CD4-positive, CD25-positive, alpha-beta regulatory T cell (primary cell): Measurements from ENCODE around the gene MTM1. TPM values are rescaled to one million over a fixed set of nuclear protein-coding genes. Genes with fewer than 3 reads are reported as not detected.

Experiments used
- polyA plus RNA-seq, 4 donors: library from polyadenylated mRNA; unstranded; fragments of 300-500 nt; fragmentation: Illumina TruSeq; gene quantifications; one replicate each; pipeline ENCODE4 v1.2.3, GENCODE V29; 2021
- total RNA-seq: library from RNA; stranded (reverse); gene quantifications from one replicate; pipeline ENCODE4 v1.2.3, GENCODE V29; 2022

MTM1 gene
- total and polyA plus RNA-seq, 5 donors from 2014 or later = 19.3 to 31.9 (median 22.0) TPM

Other genes starting within 250 kb of the MTM1 start
- 1.7 TPM for gene MAMLD1, start 205.3 kb upstream of the MTM1 start, total RNA-seq
- under 1 TPM; 0.14 to 0.48 (median 0.34) TPM for gene MAMLD1, start 205.3 kb upstream of the MTM1 start, polyA plus RNA-seq
- 61.1 TPM for gene MTMR1, start 124.8 kb downstream of the MTM1 start, total RNA-seq
- 10 to 100 TPM; 17.9 to 38.5 (median 26.2) TPM for gene MTMR1, start 124.8 kb downstream of the MTM1 start, polyA plus RNA-seq